Fibroblast of skin of abdomen (primary cell): ENCODE measurements around the gene WDR27.

Experiments
- DNase-seq: peaks from one replicate; pipeline ENCODE4 v3.0.0-alpha.2; 2013

Gene WDR27

GRCh38 chr6:169559592-169559991 lies 142.2 kb downstream of the WDR27 start:
- no peak for DNase-seq

GRCh38 chr6:169558774-169559441 lies 142.9 kb downstream of the WDR27 start:
- peak; percentile 99 for DNase-seq

GRCh38 chr6:169558378-169558773 lies 143.5 kb downstream of the WDR27 start:
- DNase-seq, result no peak

- no peak for DNase-seq
These were observed 143.9 kb downstream of the WDR27 start for GRCh38 chr6:169557887-169558286.

- no peak for DNase-seq
These were observed 144.9 kb downstream of the WDR27 start for GRCh38 chr6:169556758-169557548.

- DNase-seq, result peak; percentile 37
These were observed 145.7 kb downstream of the WDR27 start for GRCh38 chr6:169555971-169556617.

- DNase-seq, result peak; percentile 30
These were observed 155.8 kb downstream of the WDR27 start for GRCh38 chr6:169545982-169546381.

GRCh38 chr6:169543704-169544103 lies 158.1 kb downstream of the WDR27 start:
- DNase-seq, result no peak

GRCh38 chr6:169542491-169542890 lies 159.3 kb downstream of the WDR27 start:
- DNase-seq, result peak; percentile 34

GRCh38 chr6:169539176-169539897 lies 162.5 kb downstream of the WDR27 start:
- DNase-seq, result no peak

- peak; percentile 89 for DNase-seq
These were observed 165.2 kb downstream of the WDR27 start for GRCh38 chr6:169536446-169537170.

- no peak for DNase-seq
These were observed 167.8 kb downstream of the WDR27 start for GRCh38 chr6:169534039-169534421.

- DNase-seq, result no peak
These were observed 168.4 kb downstream of the WDR27 start for GRCh38 chr6:169533301-169534038.

GRCh38 chr6:169530752-169531123 lies 171.1 kb downstream of the WDR27 start:
- DNase-seq, result peak; percentile 52

- DNase-seq, result peak; percentile 98
These were observed 171.7 kb downstream of the WDR27 start for GRCh38 chr6:169529931-169530751.

GRCh38 chr6:169528755-169529154 lies 173.1 kb downstream of the WDR27 start:
- DNase-seq, result no peak

- peak; percentile 83 for DNase-seq
These were observed 174.5 kb downstream of the WDR27 start for GRCh38 chr6:169527306-169527705.

- DNase-seq, result no peak
These were observed 180.0 kb downstream of the WDR27 start for GRCh38 chr6:169521825-169522224.

GRCh38 chr6:169520104-169520503 lies 181.7 kb downstream of the WDR27 start:
- peak; percentile 45 for DNase-seq

GRCh38 chr6:169518451-169518850 lies 183.4 kb downstream of the WDR27 start:
- no peak for DNase-seq
